HG03060 (cell line): Measurements from ENCODE around the gene FHIT.

ENCODE experiments used
- ATAC-seq: cut with Tn5 transposase; IDR thresholded peaks from one replicate; pipeline ENCODE4 v1.9.1; 2021; ENCODE audit warnings: low read depth, moderate number of reproducible peaks; ENCODE audit not compliant: unreplicated experiment

FHIT gene

DNA sequence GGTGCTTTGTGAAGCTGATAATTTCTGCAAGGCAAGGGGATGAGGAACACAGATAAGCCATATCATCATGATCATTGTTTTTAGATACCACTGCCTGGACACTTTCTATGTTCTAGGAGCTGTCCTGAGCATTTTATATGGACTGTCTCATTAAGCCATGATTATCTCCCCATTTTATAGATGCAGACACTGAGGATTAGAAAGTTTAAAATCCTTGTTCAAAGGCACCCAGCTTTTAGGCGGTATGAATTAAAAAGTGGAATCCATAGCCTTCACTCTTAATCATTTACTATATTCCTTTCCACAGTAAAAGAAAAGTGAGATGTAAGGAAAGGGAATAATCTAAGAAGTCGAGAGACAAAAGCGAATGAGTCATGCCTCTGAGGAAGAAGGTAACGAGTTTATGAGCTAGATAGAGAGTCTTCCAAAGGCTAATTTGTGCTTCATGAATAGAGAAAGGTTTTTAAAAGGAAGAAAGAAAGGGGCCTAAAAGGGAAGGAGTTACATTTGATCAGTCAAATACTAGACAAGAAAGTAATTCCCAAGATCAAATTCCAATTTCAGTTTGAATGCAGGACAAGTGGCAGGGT is 856.0 kb downstream of the FHIT start:
- no peak for ATAC-seq

DNA sequence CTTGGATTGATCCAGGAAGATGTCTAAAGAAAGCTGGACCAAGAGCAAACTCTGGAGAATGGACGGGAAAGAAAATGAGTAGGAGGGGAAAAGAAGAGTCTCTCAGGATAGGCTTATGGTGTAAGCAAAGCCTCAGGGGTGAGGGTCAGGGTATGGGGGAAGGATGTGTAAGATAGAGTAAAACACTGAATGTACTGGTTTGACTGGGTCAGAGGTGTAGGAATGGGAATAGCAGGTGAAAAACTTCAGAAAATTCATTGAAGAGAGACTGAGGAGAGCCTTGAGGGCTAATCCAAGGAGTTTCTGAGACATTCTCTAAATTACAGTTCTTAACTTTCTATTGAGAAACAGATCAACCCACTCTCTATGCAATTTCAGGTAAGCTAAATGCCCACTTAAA is 857.3 kb downstream of the FHIT start:
- no peak for ATAC-seq

GRCh38 chr3:60392501-60392900 is 858.8 kb downstream of the FHIT start:
- ATAC-seq: no peak

GRCh38 chr3:60391292-60391691 is 860.0 kb downstream of the FHIT start:
- ATAC-seq: no peak

DNA sequence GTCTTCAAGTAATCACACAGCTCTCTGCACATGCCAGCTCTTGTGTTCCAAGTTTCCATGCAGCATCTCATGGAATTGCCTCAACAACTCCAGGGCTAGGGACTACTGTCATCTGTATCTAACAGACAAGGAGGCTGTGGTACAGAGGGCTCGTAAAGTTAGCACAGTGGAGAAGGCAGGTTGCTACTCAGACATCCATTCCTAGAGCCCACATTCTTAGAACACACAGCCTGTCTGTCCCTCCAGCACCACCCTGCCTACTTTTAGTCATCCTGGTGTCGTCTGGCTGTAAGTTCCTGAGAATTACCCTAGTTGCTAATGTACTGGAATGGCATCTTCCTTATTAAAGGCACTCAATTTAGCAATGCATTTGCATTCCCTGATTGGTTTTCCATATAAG is 862.5 kb downstream of the FHIT start:
- no peak for ATAC-seq

GRCh38 chr3:60386306-60386705 is 864.9 kb downstream of the FHIT start:
- no peak for ATAC-seq

GRCh38 chr3:60384341-60384740 is 866.9 kb downstream of the FHIT start:
- ATAC-seq: no peak

DNA sequence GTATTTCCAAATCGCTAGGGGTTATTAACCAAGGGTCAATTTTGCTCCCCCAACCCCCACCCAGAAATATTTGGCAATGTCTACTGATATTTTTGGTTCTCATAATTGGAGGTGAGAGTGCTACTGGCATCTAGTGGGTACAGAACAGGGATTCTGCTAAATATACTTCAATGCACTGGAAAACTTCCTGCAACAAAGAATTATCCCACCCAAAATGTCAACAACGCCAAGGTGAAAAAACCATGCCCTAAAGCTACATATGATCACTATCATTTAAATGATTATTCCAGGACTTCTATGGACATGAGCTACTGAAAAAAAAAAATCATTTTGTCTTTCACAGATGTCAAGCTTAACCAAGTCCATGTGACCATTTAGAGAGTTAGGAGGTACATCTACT is 867.9 kb downstream of the FHIT start:
- ATAC-seq: no peak

- no peak for ATAC-seq
Observed at GRCh38 chr3:60366486-60366885, 884.8 kb downstream of the FHIT start.

GRCh38 chr3:60365360-60365759 is 885.9 kb downstream of the FHIT start:
- no peak for ATAC-seq

- no peak for ATAC-seq
Observed at GRCh38 chr3:60364475-60364874, 886.8 kb downstream of the FHIT start.

- no peak for ATAC-seq
Observed at GRCh38 chr3:60363817-60364216, 887.4 kb downstream of the FHIT start.

DNA sequence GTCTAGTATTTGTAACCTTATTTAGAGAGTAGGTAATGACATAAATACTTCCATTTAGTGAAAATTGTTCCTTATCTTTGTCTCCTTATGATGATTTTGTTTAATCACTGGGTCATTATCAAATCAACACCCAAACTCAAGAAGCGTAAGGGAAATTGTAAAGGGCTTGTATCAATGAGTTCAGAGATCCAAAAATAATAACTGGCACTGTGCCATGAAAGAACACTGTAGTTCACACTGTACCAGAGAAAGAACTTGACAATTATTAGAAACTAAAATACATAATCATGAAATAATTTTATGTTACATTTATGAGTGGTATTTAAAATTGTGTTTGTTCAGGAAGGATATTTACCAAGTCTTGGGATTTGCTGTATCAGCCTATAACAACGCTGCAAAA is 895.4 kb downstream of the FHIT start:
- no peak for ATAC-seq

DNA sequence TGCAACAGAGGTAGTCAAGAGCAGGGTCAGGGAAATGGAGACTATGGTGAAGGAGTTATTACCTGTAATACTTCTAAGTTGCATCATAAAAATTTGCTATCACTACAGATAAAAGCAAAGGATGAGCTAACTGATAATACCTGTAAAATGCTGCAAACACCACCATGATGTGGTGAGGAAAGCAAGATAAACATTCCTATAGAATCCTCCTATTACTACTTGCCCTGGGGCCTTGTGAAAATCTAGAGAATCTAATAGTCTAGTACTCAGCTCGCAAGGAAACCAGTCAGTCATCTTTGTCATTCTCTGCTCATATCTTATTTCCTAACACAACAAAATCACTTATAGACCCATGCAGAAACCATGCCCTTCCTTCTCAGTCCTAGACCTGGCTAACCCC is 899.8 kb downstream of the FHIT start:
- no peak for ATAC-seq

DNA sequence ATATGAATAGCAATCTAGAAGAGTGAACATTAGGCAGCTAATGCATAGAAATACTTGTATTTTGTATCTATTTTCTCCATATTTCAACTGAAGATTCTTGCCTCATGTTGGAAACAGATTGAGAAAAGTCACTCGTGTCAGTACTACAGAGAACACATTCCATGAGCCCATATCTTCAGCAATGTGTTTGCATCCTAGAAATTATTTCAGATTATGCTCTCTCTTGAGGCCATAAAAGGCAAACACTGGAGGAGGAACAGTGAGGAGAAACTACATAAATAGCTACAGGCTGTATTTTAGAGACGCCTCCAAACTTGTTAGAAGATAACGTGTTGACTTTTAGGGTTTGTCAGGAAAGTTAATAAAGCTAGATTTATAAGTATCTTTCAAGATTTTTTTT is 906.9 kb downstream of the FHIT start:
- ATAC-seq: no peak

DNA sequence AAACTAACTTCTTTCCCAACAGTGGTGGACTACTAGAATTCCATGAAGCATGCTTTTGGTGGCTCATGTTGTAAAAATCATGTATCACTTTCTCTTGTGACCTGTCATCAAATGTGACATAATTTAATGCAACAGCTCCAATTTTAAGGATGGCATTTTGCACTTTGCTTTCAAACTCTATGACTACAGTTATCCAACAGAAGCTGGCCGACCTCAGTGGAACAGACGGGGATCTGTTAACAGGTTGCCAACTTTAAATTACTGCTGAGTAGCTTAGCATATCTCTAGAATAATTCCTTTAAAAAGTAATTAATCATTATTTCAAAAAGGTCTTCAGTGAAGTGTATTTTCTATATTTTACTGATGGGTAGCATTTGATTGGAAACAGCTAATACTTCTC is 907.4 kb downstream of the FHIT start:
- ATAC-seq: no peak

DNA sequence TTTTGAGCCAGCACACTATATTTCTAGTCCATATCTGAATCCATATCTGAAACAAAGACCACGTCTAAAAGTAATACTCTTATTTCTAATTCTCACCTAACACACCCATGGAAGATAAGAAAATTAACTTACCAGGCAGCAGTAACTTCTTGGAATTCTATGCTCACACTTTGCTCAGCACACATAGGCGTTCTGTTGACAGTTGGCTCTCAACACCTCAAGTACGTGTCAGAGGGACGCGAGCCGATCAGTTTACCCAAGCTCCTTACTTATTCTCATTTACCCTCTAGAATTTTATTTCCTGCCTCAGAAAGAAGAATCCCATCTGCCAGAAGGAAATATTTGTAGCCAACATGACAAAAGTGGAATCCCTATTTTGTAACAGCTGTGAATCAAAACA is 911.9 kb downstream of the FHIT start:
- ATAC-seq: no peak

GRCh38 chr3:60337421-60337820 is 913.8 kb downstream of the FHIT start:
- ATAC-seq: no peak

GRCh38 chr3:60336061-60336460 is 915.2 kb downstream of the FHIT start:
- ATAC-seq: no peak

- ATAC-seq: no peak
Observed at GRCh38 chr3:60333710-60334109, 917.5 kb downstream of the FHIT start.

GRCh38 chr3:60330107-60330506 is 921.1 kb downstream of the FHIT start:
- ATAC-seq: no peak

- no peak for ATAC-seq
Observed at GRCh38 chr3:60325610-60326170, 925.6 kb downstream of the FHIT start.

DNA sequence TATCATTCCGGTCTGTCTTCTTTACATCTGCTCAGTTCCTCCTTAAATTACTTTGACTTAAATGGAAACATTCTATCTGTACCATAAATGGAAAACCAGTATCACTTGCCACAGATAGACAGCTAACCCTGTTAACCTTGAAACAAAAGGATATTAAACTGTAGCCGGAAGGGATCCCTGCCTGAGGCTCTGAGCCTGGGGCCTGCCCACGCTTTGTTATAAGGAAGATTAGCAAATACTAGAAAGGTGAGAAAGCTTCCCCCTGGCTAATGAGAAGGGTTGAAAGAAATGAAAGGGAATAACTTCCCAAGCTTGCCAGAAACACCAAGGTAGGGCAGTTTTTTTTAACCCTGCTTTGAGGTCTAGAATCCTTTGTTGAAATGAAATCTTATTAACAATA is 927.6 kb downstream of the FHIT start:
- no peak for ATAC-seq
